HepG2 (cell line): Measurements from ENCODE around the gene CEBPE. TPM values are rescaled to one million over a fixed set of nuclear protein-coding genes. Genes with fewer than 3 reads are reported as not detected.

ENCODE experiments used
- BRCA1 ChIP-seq: sonication (generic); formaldehyde crosslinking; IDR thresholded peaks from 2 replicates; pipeline ENCODE4 v1.4.0; 2020; ENCODE audit warnings: missing genetic modification reagents
- HDAC1 ChIP-seq: sonication (generic); formaldehyde crosslinking; IDR thresholded peaks from 2 replicates; pipeline ENCODE4 v1.5.1; 2020; ENCODE audit warnings: mild to moderate bottlenecking, missing genetic modification reagents
- HNRNPLL ChIP-seq: fragments of 200-400 bp; formaldehyde crosslinking; IDR thresholded peaks from 2 replicates; pipeline ENCODE4 v1.6.1; 2017; ENCODE audit warnings: mild to moderate bottlenecking, low read depth, low read length; ENCODE audit not compliant: poor library complexity, severe bottlenecking
- KLF9 ChIP-seq: IDR thresholded peaks from 2 replicates; pipeline ENCODE4 v1.6.1; 2016; ENCODE audit warnings: low read depth
- SAFB2 ChIP-seq: sonication (generic); formaldehyde crosslinking; IDR thresholded peaks from 2 replicates; pipeline ENCODE4 v1.5.1; 2020; ENCODE audit warnings: missing genetic modification reagents, low read depth, mild to moderate bottlenecking, borderline replicate concordance
- SIX4 ChIP-seq: sonication (generic); formaldehyde crosslinking; IDR thresholded peaks from 2 replicates; pipeline ENCODE4 v1.4.0; 2020; ENCODE audit warnings: missing genetic modification reagents
- TBX2 ChIP-seq: sonication (generic); formaldehyde crosslinking; IDR thresholded peaks from 2 replicates; pipeline ENCODE4 v1.5.0; 2020; ENCODE audit warnings: missing genetic modification reagents, mild to moderate bottlenecking, borderline replicate concordance
- TBX3 ChIP-seq: fragments of 450-650 bp; IDR thresholded peaks from 2 replicates; pipeline ENCODE4 v1.6.1; 2017; ENCODE audit warnings: antibody characterized with exemption, mild to moderate bottlenecking, inconsistent platforms, borderline replicate concordance
- ZNF136 ChIP-seq: sonication (generic); formaldehyde crosslinking; IDR thresholded peaks from 2 replicates; pipeline ENCODE4 v1.8.1; 2022; ENCODE audit warnings: low read depth, mild to moderate bottlenecking, moderate library complexity, missing genetic modification reagents
- ZNF260 ChIP-seq: sonication (generic); formaldehyde crosslinking; IDR thresholded peaks from 2 replicates; pipeline ENCODE4 v1.4.0; 2020; ENCODE audit warnings: missing genetic modification reagents, low read depth, mild to moderate bottlenecking, borderline replicate concordance
- ZNF550 ChIP-seq: sonication (generic); formaldehyde crosslinking; IDR thresholded peaks from 2 replicates; pipeline ENCODE4 v1.4.0; 2020; ENCODE audit warnings: mild to moderate bottlenecking, missing genetic modification reagents, borderline replicate concordance
- polyA plus RNA-seq, 8 experiments: library from polyadenylated mRNA; depleted of rRNA in 3 of 8; stranded (reverse) in 7 of 8; unstranded in 1 of 8; fragments of >200 nt; fragmentation: Illumina TruSeq in 4 of 8; extraction: Trizol in 4 of 8; gene quantifications; 2 replicates each; pipeline versions ENCODE4 v1.2.1 to v1.2.3, GENCODE V29; 2011 to 2016; ENCODE audit warnings: low read depth in 4 of 8, missing spikeins in 1 of 8, mixed read lengths in 1 of 8; ENCODE audit not compliant: insufficient read depth in 1 of 8
- total RNA-seq, 5 experiments: library from RNA; depleted of rRNA; stranded (reverse); fragments of >200 nt; fragmentation: Illumina TruSeq; extraction: Trizol; gene quantifications; 2 replicates each; pipeline ENCODE4 v1.2.3, GENCODE V29; 2016; ENCODE audit warnings: low read depth in 1 of 5
- TF ChIP-seq, protein P1 (sequence below), 2 experiments: sonication (generic) in 1 of 2; formaldehyde crosslinking in 1 of 2; IDR thresholded peaks; 2 replicates each; pipeline versions ENCODE4 v1.6.1 to v1.9.0; 2014 to 2022; ENCODE audit warnings: antibody characterized with exemption in 1 of 2, borderline replicate concordance in 1 of 2, inconsistent platforms in 1 of 2, low read depth in 1 of 2, missing genetic modification reagents in 1 of 2
- TF ChIP-seq, protein P2 (sequence below): sonication (generic); formaldehyde crosslinking; IDR thresholded peaks from 2 replicates; pipeline ENCODE4 v1.4.0; 2020; ENCODE audit warnings: mild to moderate bottlenecking, missing genetic modification reagents, borderline replicate concordance

The CEBPE gene
- total and polyA plus RNA-seq, 2 of the 13 experiments (the other 11 are each of a cell fraction or from before 2014, with no cell fraction given) = 0.09 to 0.11 TPM

GRCh38 chr14:23095196-23096108 is 23.6 kb downstream of the CEBPE start, which contains the start of gene C14orf119 (continued):
- TF ChIP-seq, protein P1, sequence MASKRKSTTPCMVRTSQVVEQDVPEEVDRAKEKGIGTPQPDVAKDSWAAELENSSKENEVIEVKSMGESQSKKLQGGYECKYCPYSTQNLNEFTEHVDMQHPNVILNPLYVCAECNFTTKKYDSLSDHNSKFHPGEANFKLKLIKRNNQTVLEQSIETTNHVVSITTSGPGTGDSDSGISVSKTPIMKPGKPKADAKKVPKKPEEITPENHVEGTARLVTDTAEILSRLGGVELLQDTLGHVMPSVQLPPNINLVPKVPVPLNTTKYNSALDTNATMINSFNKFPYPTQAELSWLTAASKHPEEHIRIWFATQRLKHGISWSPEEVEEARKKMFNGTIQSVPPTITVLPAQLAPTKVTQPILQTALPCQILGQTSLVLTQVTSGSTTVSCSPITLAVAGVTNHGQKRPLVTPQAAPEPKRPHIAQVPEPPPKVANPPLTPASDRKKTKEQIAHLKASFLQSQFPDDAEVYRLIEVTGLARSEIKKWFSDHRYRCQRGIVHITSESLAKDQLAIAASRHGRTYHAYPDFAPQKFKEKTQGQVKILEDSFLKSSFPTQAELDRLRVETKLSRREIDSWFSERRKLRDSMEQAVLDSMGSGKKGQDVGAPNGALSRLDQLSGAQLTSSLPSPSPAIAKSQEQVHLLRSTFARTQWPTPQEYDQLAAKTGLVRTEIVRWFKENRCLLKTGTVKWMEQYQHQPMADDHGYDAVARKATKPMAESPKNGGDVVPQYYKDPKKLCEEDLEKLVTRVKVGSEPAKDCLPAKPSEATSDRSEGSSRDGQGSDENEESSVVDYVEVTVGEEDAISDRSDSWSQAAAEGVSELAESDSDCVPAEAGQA (IDR thresholded peaks at IDR 0.05; ENCODE audit: low read depth) = peak; percentile 1; the same call in 1 of the 2 replicates
- TF ChIP-seq, protein P1 (CRISPR knock-in tag; IDR thresholded peaks at IDR 0.05; ENCODE audit: borderline replicate concordance) = 0 out of 2 replicates have a peak, but pooled peaks have one; percentile 57
- TF ChIP-seq SAFB2 (CRISPR knock-in tag) (peak; percentile 41; the same call in 1 of the 2 replicates), ZNF550 (CRISPR knock-in tag) (no peak), ZNF136 (CRISPR knock-in tag) (peak; percentile 67; the same call in 1 of the 2 replicates), TBX3 (no peak), KLF9 (CRISPR knock-in tag) (peak; percentile 81; the same call in 1 of the 2 replicates), SIX4 (CRISPR knock-in tag) (peak; percentile 79), TBX2 (CRISPR knock-in tag) (peak; percentile 34; the same call in 1 of the 2 replicates), HNRNPLL (peak; percentile 18), ZNF260 (CRISPR knock-in tag) (no peak), BRCA1 (CRISPR knock-in tag) (no peak; the same call in 1 of the 2 replicates), HDAC1 (CRISPR knock-in tag) (peak; percentile 68)
- TF ChIP-seq, protein P2, sequence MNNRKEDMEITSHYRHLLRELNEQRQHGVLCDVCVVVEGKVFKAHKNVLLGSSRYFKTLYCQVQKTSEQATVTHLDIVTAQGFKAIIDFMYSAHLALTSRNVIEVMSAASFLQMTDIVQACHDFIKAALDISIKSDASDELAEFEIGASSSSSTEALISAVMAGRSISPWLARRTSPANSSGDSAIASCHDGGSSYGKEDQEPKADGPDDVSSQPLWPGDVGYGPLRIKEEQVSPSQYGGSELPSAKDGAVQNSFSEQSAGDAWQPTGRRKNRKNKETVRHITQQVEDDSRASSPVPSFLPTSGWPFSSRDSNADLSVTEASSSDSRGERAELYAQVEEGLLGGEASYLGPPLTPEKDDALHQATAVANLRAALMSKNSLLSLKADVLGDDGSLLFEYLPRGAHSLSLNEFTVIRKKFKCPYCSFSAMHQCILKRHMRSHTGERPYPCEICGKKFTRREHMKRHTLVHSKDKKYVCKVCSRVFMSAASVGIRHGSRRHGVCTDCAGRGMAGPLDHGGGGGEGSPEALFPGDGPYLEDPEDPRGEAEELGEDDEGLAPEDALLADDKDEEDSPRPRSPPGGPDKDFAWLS = 0 out of 2 replicates have a peak, but pooled peaks have one; percentile 10
